A549 (cell line): ENCODE measurements around the gene PAIP2.

ENCODE experiments used
- CEBPB ChIP-seq, 2 experiments: fragments of >200 bp in 1 of 2; sonication (Bioruptor Twin) in 1 of 2; formaldehyde crosslinking in 1 of 2; IDR thresholded peaks; 2 replicates each; pipeline ENCODE4 v1.6.1; 2012 to 2016
- CTCF ChIP-seq: fragments of >200 bp; sonication (Bioruptor Twin); formaldehyde crosslinking; IDR thresholded peaks from 3 replicates; pipeline ENCODE4 v1.5.1; 2016
- EP300 ChIP-seq, 2 experiments: fragments of >200 bp; sonication (Bioruptor Twin); formaldehyde crosslinking; IDR thresholded peaks; 2 replicates in 1 of 2; 3 replicates in 1 of 2; pipeline ENCODE4 v1.6.1; 2016 to 2017
- JUN ChIP-seq, 2 experiments: fragments of >200 bp; sonication (Bioruptor Twin); formaldehyde crosslinking; IDR thresholded peaks; 2 replicates in 1 of 2; 3 replicates in 1 of 2; pipeline ENCODE4 v1.6.1; 2016 to 2017
- POLR2A ChIP-seq: IDR thresholded peaks from 2 replicates; pipeline ENCODE4 v1.6.1; 2012; ENCODE audit warnings: mild to moderate bottlenecking, low read length
- RAD21 ChIP-seq, 2 experiments: fragments of >200 bp in 1 of 2; sonication (Bioruptor Twin) in 1 of 2; formaldehyde crosslinking in 1 of 2; IDR thresholded peaks in 1 of 2; conservative IDR thresholded peaks in 1 of 2; 2 replicates in 1 of 2; 3 replicates in 1 of 2; pipeline ENCODE4 v1.6.1; 2012 to 2018; ENCODE audit warnings: inconsistent platforms in 1 of 2
- RFX5 ChIP-seq: fragments of 450-650 bp; IDR thresholded peaks from 2 replicates; pipeline ENCODE4 v1.7.1; 2014; ENCODE audit warnings: antibody characterized with exemption, mild to moderate bottlenecking, moderate library complexity
- SREBF2 ChIP-seq: fragments of 450-650 bp; IDR thresholded peaks from 2 replicates; pipeline ENCODE4 v1.6.1; 2014; ENCODE audit warnings: mild to moderate bottlenecking, moderate library complexity
- TP53 ChIP-seq: fragments of 250-450 bp; sonication (Bioruptor Pico); IDR thresholded peaks from 2 replicates; pipeline ENCODE4 v1.5.0; 2021; ENCODE audit warnings: mild to moderate bottlenecking, moderate library complexity
- ZSCAN20 ChIP-seq: fragments of 250-450 bp; sonication (Bioruptor Pico); IDR thresholded peaks from 2 replicates; pipeline ENCODE4 v1.8.0; 2022; ENCODE audit warnings: mild to moderate bottlenecking, moderate library complexity

- no peak for TF ChIP-seq POLR2A
- TF ChIP-seq CTCF, result no peak
- no peak for TF ChIP-seq RAD21 (conservative IDR thresholded peaks at IDR 0.05 in 1 of 2, IDR thresholded peaks at IDR 0.05 in 1 of 2)
- TF ChIP-seq SREBF2, result no peak
- no peak for TF ChIP-seq TP53
- no peak for TF ChIP-seq CEBPB (IDR thresholded peaks at IDR 0.05)
- no peak for TF ChIP-seq JUN (IDR thresholded peaks at IDR 0.05)
- no peak for TF ChIP-seq EP300 (IDR thresholded peaks at IDR 0.05)
- no peak for TF ChIP-seq ZSCAN20 (CRISPR knock-in tag)
- no peak for TF ChIP-seq RFX5
These were observed 18.7 kb downstream of the PAIP2 start for GRCh38 chr5:139360384-139360783.
